ENCODE measurements around the gene CACNA2D4.
"Not testable (repeated sequence)": the region's sequence is repeated elsewhere in the genome, so short reads cannot be mapped to it uniquely, and the experiment has no call there.

CACNA2D4 gene, protein sequence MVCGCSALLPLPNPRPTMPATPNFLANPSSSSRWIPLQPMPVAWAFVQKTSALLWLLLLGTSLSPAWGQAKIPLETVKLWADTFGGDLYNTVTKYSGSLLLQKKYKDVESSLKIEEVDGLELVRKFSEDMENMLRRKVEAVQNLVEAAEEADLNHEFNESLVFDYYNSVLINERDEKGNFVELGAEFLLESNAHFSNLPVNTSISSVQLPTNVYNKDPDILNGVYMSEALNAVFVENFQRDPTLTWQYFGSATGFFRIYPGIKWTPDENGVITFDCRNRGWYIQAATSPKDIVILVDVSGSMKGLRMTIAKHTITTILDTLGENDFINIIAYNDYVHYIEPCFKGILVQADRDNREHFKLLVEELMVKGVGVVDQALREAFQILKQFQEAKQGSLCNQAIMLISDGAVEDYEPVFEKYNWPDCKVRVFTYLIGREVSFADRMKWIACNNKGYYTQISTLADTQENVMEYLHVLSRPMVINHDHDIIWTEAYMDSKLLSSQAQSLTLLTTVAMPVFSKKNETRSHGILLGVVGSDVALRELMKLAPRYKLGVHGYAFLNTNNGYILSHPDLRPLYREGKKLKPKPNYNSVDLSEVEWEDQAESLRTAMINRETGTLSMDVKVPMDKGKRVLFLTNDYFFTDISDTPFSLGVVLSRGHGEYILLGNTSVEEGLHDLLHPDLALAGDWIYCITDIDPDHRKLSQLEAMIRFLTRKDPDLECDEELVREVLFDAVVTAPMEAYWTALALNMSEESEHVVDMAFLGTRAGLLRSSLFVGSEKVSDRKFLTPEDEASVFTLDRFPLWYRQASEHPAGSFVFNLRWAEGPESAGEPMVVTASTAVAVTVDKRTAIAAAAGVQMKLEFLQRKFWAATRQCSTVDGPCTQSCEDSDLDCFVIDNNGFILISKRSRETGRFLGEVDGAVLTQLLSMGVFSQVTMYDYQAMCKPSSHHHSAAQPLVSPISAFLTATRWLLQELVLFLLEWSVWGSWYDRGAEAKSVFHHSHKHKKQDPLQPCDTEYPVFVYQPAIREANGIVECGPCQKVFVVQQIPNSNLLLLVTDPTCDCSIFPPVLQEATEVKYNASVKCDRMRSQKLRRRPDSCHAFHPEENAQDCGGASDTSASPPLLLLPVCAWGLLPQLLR

DNA sequence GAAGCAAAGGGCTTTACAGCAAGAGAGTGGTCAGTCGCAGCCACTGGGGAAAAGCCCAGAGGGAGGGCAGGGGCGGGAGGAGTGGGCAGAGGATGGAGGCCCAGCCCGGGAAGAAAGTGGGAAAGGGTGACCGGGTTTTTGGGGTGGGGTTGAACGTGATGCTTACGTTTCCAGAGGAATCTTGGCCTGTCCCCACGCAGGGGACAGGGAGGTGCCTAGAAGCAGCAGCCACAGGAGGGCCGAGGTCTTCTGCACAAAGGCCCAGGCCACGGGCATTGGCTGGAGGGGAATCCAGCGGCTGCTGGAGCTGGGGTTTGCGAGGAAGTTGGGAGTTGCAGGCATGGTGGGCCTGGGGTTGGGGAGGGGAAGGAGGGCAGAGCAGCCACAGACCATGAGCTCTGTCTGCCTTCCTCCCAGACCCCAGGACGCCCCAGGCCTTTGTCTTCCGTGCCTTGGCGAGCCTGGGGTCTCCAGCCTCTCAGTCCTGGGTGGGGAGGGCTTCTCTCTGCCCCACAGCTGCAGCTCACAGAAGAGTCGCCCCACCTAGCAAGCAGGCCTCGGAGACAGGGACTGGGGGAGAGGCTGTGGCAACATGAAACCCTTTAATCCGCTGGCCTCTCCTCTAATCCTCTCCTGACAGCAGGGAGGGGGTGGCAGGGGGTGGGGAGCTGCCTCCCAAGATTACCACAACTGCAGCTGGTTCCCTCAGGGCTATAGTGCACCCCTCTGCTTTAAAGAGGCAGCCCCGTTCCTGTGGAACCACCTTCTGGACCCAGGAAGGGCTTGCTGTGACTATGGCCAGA, at the start of gene CACNA2D4:
Gene CACNA2D4 (minus strand): TSS at position 572 of the 803 bp plus-strand sequence. CDS start 179 bp downstream, at position 393.
- DNase-seq: peak; percentile 76
- in situ Hi-C loops (cut with MboI; ENCODE audit: low pct_unique_long_range_greater_than_20kb, low sequenced_read_pairs): no loop called here

DNA sequence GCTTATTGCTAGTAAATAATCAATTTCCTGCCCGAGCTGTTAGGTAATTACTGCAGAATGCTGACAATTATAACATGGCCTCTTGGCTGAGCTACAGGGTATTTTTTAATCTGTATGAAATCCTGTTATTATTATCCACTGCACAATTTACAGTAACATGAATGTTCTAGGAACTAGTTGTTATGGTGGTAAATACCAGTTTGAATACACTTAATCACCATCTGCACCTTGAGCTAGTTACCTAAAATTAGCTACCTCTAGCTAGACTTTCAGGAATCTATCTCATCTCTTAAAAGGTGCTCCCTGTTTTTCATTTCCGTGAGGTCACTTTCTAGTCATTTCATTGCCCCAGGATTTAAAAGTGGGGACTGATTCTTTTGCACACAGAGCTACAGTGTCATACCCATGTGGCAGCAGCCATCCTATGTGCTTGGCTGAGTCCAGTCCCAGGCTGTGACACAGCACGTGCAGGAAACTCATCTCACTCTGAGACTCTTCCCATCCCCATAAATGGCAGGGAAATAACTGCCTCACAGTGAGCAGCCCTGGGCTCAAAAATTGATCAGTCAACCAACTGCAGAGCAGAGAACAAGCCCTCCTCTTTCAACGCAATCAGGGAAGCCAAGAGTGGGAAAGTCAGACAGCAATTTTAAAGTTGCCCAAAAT, 48.2 kb upstream of the CACNA2D4 start:
- no peak for DNase-seq
- in situ Hi-C loops (cut with MboI; ENCODE audit: low pct_unique_long_range_greater_than_20kb, low sequenced_read_pairs): no loop called here

- in situ Hi-C loops (cut with MboI; ENCODE audit: low pct_unique_long_range_greater_than_20kb, low sequenced_read_pairs): no loop called here
- DNase-seq: no peak
Measured at GRCh38 chr12:1965916-1966315, 47.5 kb upstream of the CACNA2D4 start.

GRCh38 chr12:1962051-1963020, 43.9 kb upstream of the CACNA2D4 start:
- no peak for DNase-seq
- in situ Hi-C loops (cut with MboI; ENCODE audit: low pct_unique_long_range_greater_than_20kb, low sequenced_read_pairs): no loop called here

DNA sequence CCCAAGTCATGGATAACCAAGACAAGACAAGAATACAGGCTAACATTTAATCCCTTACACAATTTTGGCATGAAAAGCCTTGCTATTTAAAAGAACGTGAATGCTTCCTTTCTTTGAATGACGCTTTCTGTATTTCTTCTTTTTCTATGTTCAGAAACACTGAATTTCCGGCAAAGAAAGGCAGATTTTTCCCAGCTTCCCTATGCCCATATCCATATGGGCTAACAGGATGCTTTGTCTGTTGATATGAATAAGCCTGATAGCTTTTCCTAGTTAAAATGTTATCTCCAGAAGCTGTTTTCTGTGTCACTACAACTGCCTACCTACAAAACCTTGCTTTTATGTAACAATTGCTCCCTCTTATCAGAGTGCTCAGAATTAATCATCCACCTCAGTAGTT, 38.3 kb upstream of the CACNA2D4 start:
- in situ Hi-C loops (cut with MboI; ENCODE audit: low pct_unique_long_range_greater_than_20kb, low sequenced_read_pairs): no loop called here

GRCh38 chr12:1949771-1950470, 31.5 kb upstream of the CACNA2D4 start:
- in situ Hi-C loops (cut with MboI; ENCODE audit: low pct_unique_long_range_greater_than_20kb, low sequenced_read_pairs): no loop called here
- no peak for DNase-seq

More for the DNA sequence above, 38.3 kb upstream of the CACNA2D4 start:
- no peak for DNase-seq

GRCh38 chr12:1948883-1949282, 30.4 kb upstream of the CACNA2D4 start:
- no peak for DNase-seq
- in situ Hi-C loops (cut with MboI; ENCODE audit: low pct_unique_long_range_greater_than_20kb, low sequenced_read_pairs): no loop called here

DNA sequence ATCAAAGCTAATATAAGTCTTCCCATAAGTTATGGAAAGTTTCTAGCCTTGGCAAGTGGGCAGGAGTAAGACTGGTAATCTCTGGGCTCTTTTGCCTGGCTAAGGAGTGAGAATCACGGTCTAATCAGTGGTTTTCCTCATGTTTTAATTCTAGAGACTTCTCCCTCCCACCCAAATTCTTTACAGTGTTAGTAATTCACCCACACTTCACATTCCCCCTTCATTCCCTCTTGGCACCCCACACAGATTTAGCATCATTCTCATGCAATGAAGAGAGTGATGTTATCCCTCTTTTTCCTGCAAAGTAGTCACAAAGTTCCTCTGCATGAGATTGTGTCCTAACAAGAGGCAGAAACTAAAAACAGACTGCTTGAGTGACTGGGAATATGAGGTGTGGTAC, 28.6 kb upstream of the CACNA2D4 start:
- DNase-seq: no peak
- in situ Hi-C loops (cut with MboI; ENCODE audit: low pct_unique_long_range_greater_than_20kb, low sequenced_read_pairs): no loop called here

DNA sequence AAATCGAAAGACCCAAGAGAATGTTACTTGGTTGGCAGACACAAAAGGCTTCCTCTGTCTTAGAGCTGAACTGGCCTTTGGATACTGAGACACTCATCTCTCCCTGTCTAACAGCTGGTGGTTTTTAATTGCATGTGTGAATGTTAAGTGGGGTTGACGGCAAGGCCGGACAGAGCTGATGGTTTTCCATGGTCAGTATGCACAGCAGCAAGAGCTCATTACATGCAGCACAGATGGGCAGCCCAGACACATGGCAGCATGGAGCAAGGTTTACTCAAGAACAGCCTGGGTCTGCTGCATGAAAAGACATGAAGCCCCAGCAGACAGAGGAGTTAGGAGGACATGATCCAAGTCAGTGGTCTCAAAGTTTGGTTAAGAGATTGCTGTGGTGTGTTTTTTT, 27.8 kb upstream of the CACNA2D4 start:
- in situ Hi-C loops (cut with MboI; ENCODE audit: low pct_unique_long_range_greater_than_20kb, low sequenced_read_pairs): no loop called here

GRCh38 chr12:1945502-1945901, 27.1 kb upstream of the CACNA2D4 start:
- in situ Hi-C loops (cut with MboI; ENCODE audit: low pct_unique_long_range_greater_than_20kb, low sequenced_read_pairs); DNase-seq: not testable (repeated sequence)

More for the DNA sequence above, 27.8 kb upstream of the CACNA2D4 start:
- DNase-seq: no peak

DNA sequence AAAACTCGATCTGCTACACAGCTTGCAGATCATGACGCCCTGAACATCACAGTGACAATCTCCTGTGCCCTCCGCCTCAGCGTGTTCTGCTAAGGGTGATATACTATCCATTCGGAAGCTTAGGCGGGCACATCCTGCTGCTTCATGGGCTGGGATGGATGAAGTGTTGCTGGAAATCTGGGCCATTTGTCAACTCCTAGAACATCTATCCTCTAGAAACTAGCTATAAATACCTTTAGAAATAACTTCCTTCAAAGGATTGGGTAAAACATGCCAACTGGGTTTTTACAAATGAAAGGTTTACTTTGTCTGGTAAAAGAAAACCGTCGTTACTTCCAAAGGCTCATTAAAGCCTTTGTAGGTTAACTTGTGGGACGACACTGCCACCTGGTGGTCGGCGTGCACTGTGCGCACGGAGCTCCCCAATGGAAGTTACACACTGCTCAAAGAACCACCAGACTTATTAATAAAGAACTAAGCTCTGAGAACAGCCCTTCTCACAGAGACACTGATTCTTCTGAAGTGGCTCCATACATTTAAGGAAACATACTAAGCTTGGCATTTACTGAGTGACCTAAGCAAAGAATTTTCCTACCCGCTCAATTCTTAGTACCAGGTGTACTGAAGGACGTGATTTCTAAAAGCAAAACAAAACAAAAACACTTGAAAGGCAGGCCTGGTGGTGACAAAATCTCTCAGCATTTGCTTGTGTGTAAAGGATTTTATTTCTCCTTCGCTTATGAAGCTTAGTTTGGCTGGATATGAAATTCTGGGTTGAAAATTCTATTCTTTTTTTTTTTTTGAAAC, 21.6 kb upstream of the CACNA2D4 start:
- in situ Hi-C loops (cut with MboI; ENCODE audit: low pct_unique_long_range_greater_than_20kb, low sequenced_read_pairs): loop anchor here (10.0 kb wide), 3 partner anchors 135 to 315 kb away; partner anchors contain the start of gene WNT5B
- peak; percentile 90 for DNase-seq

GRCh38 chr12:1939331-1939730, 20.9 kb upstream of the CACNA2D4 start:
- in situ Hi-C loops (cut with MboI; ENCODE audit: low pct_unique_long_range_greater_than_20kb, low sequenced_read_pairs): loop anchor here (10.0 kb wide), 3 partner anchors 135 to 315 kb away; partner anchors contain the start of gene WNT5B
- DNase-seq: no peak

- no peak for DNase-seq
- in situ Hi-C loops (cut with MboI; ENCODE audit: low pct_unique_long_range_greater_than_20kb, low sequenced_read_pairs): loop anchor here (10.0 kb wide), 3 partner anchors 133 to 313 kb away; partner anchors contain the start of gene WNT5B
Measured at GRCh38 chr12:1937481-1938224, 19.2 kb upstream of the CACNA2D4 start.

DNA sequence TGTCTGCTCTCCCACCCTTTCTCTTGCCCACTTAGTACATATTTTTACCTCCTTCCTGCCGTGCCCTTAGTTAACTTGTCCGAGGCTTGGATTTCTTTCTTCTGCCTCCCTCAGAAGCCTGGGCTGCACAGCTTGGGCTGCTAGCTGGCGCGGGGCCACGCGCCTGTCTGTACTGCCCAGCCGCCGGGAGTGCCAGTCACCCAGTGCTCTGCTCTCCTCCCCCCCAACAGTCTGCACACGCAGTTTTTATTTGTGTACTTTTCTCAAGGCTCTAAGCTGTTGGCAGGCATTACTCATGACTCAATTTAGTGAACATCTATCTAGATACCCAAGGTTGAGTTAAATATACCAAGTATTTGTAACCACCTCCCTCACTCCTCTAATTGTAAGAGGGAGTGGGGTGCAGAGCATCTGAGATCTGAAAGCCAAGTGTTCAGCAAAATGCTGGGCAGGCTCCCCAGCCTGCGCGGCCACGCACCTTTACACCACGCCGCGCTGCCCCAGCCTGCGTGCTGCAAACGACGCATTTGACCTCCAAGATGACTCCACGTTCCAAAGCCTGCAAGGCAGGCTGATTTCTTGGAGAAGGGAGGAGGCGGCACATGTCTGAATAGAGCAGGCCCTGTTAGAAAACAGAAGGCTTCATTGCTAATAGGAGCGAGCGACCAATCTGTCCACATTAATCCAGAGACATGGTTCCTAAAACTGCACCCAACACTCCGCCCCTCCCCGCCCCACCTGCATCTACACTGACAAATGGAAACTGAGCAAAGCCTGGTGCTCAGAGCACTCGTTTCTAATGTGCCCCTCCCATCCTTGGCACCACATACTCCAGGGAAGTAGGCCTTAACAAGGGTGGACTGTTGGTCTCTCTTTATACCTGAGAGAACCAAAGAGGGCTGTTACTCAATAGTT, 18.2 kb upstream of the CACNA2D4 start:
- in situ Hi-C loops (cut with MboI; ENCODE audit: low pct_unique_long_range_greater_than_20kb, low sequenced_read_pairs): loop anchor here (10.0 kb wide), 3 partner anchors 132 to 312 kb away; partner anchors contain the start of gene WNT5B
- DNase-seq: peak; percentile 14
